HEK293T (cell line): ENCODE results near the gene IL4R.

Experiments used
- BHLHE40 ChIP-seq: fragments of 450-650 bp; IDR thresholded peaks from 2 replicates; pipeline ENCODE4 v1.6.1; 2016; ENCODE audit warnings: mild to moderate bottlenecking, moderate library complexity, borderline replicate concordance
- ELF4 ChIP-seq: fragments of 450-650 bp; IDR thresholded peaks from 2 replicates; pipeline ENCODE4 v1.6.1; 2017; ENCODE audit warnings: antibody characterized with exemption
- FOXA1 ChIP-seq: fragments of 450-650 bp; IDR thresholded peaks from 2 replicates; pipeline ENCODE4 v1.6.1; 2016; ENCODE audit warnings: mild to moderate bottlenecking
- FOXK2 ChIP-seq: fragments of 450-650 bp; IDR thresholded peaks from 2 replicates; pipeline ENCODE4 v1.6.1; 2016; ENCODE audit warnings: mild to moderate bottlenecking
- FOXM1 ChIP-seq: fragments of 450-650 bp; IDR thresholded peaks from 2 replicates; pipeline ENCODE4 v1.6.1; 2017; ENCODE audit warnings: mild to moderate bottlenecking, borderline replicate concordance
- L3MBTL2 ChIP-seq: fragments of 450-650 bp; conservative IDR thresholded peaks from 2 replicates; pipeline ENCODE4 v1.6.1; 2016; ENCODE audit warnings: mild to moderate bottlenecking
- LEF1 ChIP-seq: fragments of 450-650 bp; IDR thresholded peaks from 2 replicates; pipeline ENCODE4 v1.6.1; 2017; ENCODE audit warnings: mild to moderate bottlenecking, borderline replicate concordance
- SP1 ChIP-seq: fragments of 450-650 bp; IDR thresholded peaks from 2 replicates; pipeline ENCODE4 v1.6.1; 2017
- SUZ12 ChIP-seq: fragments of 450-650 bp; IDR thresholded peaks from 2 replicates; pipeline ENCODE4 v1.6.1; 2016; ENCODE audit warnings: mild to moderate bottlenecking
- TARDBP ChIP-seq: fragments of 450-650 bp; IDR thresholded peaks from 2 replicates; pipeline ENCODE4 v1.6.1; 2016

DNA sequence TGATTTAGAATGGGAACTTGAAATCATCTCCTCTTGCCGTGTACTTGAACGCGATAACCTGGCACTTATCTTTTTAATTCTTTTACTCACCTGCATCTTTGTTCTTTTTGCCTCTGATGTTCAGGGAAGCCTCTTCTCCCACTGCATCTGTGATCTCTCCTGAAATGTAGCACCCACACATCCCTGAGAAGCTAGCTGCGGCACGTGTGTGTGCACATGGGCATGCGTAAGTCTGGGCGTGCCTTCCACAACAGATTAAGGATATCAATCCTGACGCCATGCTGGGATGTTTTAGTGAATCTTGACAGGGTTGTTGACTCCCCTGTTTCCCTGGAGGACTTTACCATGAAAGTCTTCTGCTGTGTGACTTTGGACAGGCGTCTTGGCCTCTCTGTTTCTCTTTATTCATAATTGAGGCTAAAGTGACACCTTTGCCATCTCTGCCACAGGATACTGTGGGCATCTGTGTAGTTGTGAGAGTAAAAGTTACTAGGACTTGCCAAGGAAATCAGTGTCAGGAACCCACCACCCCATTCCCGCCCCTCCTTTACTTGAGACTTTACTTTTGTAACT lies 20.5 kb downstream of the IL4R start:
- TF ChIP-seq SP1, result no peak
- no peak for TF ChIP-seq SUZ12
- TF ChIP-seq FOXA1, result no peak
- no peak for TF ChIP-seq FOXM1
- no peak for TF ChIP-seq FOXK2
- TF ChIP-seq BHLHE40, result no peak
- no peak for TF ChIP-seq L3MBTL2
- no peak for TF ChIP-seq ELF4
- TF ChIP-seq LEF1, result no peak
- no peak for TF ChIP-seq TARDBP
